ENCODE results near the gene RFXANK.

The RFXANK gene

GRCh38 chr19:19213426-19214158, 21.5 kb downstream of the RFXANK start:
- Histone ChIP-seq H3K79me2 (ENCODE audit: insufficient read depth, low read length) (no peaks in the 10 kb centered on the region), H3F3A (ENCODE audit: insufficient read depth, low read length) (no peaks in the 10 kb centered on the region), H3K4me2 (ENCODE audit: low read length) (no peak overlapping the region), H3K27me3 (ENCODE audit: insufficient read depth, low read length) (peaks cover 4% of the 10 kb centered on the region; the same call in 1 of the 2 replicates), H3K4me1 (ENCODE audit: insufficient read depth, low read length, severe bottlenecking) (no peaks in the 10 kb centered on the region), H4K20me1 (ENCODE audit: insufficient read depth, low read length) (no peaks in the 10 kb centered on the region), H3K9ac (ENCODE audit: low read length) (no peak overlapping the region), H3K9me3 (ENCODE audit: low read length) (no peaks in the 10 kb centered on the region), H3K9me2 (ENCODE audit: low read depth, low read length) (no peaks in the 10 kb centered on the region), H3K27ac (ENCODE audit: low read depth, low read length, poor library complexity, severe bottlenecking) (no peak overlapping the region), H3K36me3 (ENCODE audit: insufficient read depth, low read length) (no peaks in the 10 kb centered on the region), H2AFZ (ENCODE audit: low read length) (no peak overlapping the region), H3K4me3 (ENCODE audit: low read depth, low read length, poor library complexity, severe bottlenecking) (no peak overlapping the region)
- TF ChIP-seq, protein P1, sequence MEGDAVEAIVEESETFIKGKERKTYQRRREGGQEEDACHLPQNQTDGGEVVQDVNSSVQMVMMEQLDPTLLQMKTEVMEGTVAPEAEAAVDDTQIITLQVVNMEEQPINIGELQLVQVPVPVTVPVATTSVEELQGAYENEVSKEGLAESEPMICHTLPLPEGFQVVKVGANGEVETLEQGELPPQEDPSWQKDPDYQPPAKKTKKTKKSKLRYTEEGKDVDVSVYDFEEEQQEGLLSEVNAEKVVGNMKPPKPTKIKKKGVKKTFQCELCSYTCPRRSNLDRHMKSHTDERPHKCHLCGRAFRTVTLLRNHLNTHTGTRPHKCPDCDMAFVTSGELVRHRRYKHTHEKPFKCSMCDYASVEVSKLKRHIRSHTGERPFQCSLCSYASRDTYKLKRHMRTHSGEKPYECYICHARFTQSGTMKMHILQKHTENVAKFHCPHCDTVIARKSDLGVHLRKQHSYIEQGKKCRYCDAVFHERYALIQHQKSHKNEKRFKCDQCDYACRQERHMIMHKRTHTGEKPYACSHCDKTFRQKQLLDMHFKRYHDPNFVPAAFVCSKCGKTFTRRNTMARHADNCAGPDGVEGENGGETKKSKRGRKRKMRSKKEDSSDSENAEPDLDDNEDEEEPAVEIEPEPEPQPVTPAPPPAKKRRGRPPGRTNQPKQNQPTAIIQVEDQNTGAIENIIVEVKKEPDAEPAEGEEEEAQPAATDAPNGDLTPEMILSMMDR (IDR thresholded peaks at IDR 0.05; ENCODE audit: low read length), result no peak
- TF ChIP-seq EZH2 (IDR thresholded peaks at IDR 0.05; ENCODE audit: borderline replicate concordance, low read length), result no peak

DNA sequence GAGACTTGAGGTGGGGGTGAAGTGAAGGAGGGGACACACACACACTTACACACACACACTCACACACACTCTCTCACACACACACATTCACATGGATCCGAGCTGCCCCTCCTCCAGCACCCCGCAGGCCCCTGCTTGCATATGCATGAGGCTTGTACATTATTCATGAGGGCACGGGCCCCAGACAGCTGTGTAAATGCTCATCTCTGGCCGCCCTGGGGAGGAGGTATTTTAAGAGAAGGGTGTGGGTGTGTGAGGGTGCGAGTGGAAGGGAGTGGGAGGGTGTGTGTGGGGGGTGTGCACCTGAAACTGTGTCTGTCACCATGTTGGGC, 22.1 kb downstream of the RFXANK start:
- Histone ChIP-seq H3K9me3 (ENCODE audit: low read length) (no peaks in the 10 kb centered on the region), H3F3A (ENCODE audit: insufficient read depth, low read length) (no peaks in the 10 kb centered on the region), H3K9ac (ENCODE audit: low read length) (no peak overlapping the region), H3K36me3 (ENCODE audit: insufficient read depth, low read length) (no peaks in the 10 kb centered on the region), H3K9me2 (ENCODE audit: low read depth, low read length) (no peaks in the 10 kb centered on the region), H2AFZ (ENCODE audit: low read length) (no peak overlapping the region), H3K79me2 (ENCODE audit: insufficient read depth, low read length) (no peaks in the 10 kb centered on the region), H3K27ac (ENCODE audit: low read depth, low read length, poor library complexity, severe bottlenecking) (no peak overlapping the region), H3K4me2 (ENCODE audit: low read length) (no peak overlapping the region), H3K4me1 (ENCODE audit: insufficient read depth, low read length, severe bottlenecking) (no peaks in the 10 kb centered on the region), H3K27me3 (ENCODE audit: insufficient read depth, low read length) (peaks cover 4% of the 10 kb centered on the region; the same call in 1 of the 2 replicates), H4K20me1 (ENCODE audit: insufficient read depth, low read length) (no peaks in the 10 kb centered on the region), H3K4me3 (ENCODE audit: low read depth, low read length, poor library complexity, severe bottlenecking) (no peak overlapping the region)
- TF ChIP-seq EZH2 (IDR thresholded peaks at IDR 0.05; ENCODE audit: borderline replicate concordance, low read length), result no peak
- TF ChIP-seq, protein P1 (IDR thresholded peaks at IDR 0.05; ENCODE audit: low read length), result no peak

DNA sequence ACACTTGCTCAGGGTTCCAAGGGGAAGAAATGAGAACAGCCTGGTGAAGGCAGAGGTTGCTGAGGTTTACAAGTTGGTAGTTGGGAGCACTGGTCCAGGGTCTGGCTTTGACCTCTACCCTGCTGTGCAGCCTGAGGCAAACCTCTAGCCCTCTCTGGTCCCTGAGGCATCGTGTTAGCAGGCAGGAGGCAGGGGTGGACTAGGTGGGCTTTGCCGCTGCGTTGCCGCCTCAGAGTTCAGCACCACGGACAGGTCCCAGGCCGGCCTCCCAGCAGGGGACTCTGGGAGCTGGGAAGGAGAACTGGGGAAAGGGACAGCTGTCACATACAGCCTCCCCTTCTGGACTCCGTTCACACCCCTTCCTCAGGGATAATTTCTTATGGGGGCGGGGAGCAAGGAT, 22.8 kb downstream of the RFXANK start:
- Histone ChIP-seq H3K9me3 (ENCODE audit: low read length) (no peaks in the 10 kb centered on the region), H3K27me3 (ENCODE audit: insufficient read depth, low read length) (peaks cover 4% of the 10 kb centered on the region; the same call in 1 of the 2 replicates), H3K27ac (ENCODE audit: low read depth, low read length, poor library complexity, severe bottlenecking) (no peak overlapping the region), H2AFZ (ENCODE audit: low read length) (no peak overlapping the region), H3K4me3 (ENCODE audit: low read depth, low read length, poor library complexity, severe bottlenecking) (no peak overlapping the region), H3K36me3 (ENCODE audit: insufficient read depth, low read length) (no peaks in the 10 kb centered on the region), H3K4me2 (ENCODE audit: low read length) (no peak overlapping the region), H4K20me1 (ENCODE audit: insufficient read depth, low read length) (no peaks in the 10 kb centered on the region), H3K9ac (ENCODE audit: low read length) (no peak overlapping the region), H3K9me2 (ENCODE audit: low read depth, low read length) (no peaks in the 10 kb centered on the region), H3K4me1 (ENCODE audit: insufficient read depth, low read length, severe bottlenecking) (no peaks in the 10 kb centered on the region), H3K79me2 (ENCODE audit: insufficient read depth, low read length) (no peaks in the 10 kb centered on the region), H3F3A (ENCODE audit: insufficient read depth, low read length) (no peaks in the 10 kb centered on the region)
- TF ChIP-seq EZH2 (IDR thresholded peaks at IDR 0.05; ENCODE audit: borderline replicate concordance, low read length), result no peak
- TF ChIP-seq, protein P1 (IDR thresholded peaks at IDR 0.05; ENCODE audit: low read length), result no peak
